H1 (cell line): ENCODE results near the gene GREB1. TPM values are rescaled to one million over a fixed set of nuclear protein-coding genes. Genes with fewer than 3 reads are reported as not detected.

ENCODE experiments used
- CTCF ChIA-PET: fragments of 300-600 bp; sonication (Branson Sonifier 250); formaldehyde crosslinking; loops from one replicate; lab custom pipeline; 2021; ENCODE audit not compliant: partially characterized antibody; lab: Charles Lee
- POLR2A ChIA-PET: fragments of 300-600 bp; sonication (Branson Sonifier 250); formaldehyde crosslinking; loops from one replicate; lab custom pipeline; 2021; ENCODE audit warnings: inconsistent platforms; ENCODE audit not compliant: partially characterized antibody; lab: Charles Lee
- DNase-seq, 2 experiments: peaks; one replicate each; pipeline versions ENCODE4 v3.0.0 to v3.0.0-alpha.2; 2010 to 2022; ENCODE audit warnings: low spot score in 2 of 2, low read depth in 1 of 2, mixed read lengths in 1 of 2
- FAIRE-seq: peaks from 2 replicates; lab custom pipeline; 2011; peaks lifted over from hg19 to GRCh38; lab: Jason Lieb, UNC
- H2AFZ ChIP-seq: 2 replicates; pipeline ENCODE4 v1.8.1; 2012; ENCODE audit warnings: low read length, inconsistent platforms
- H2AK5ac ChIP-seq: 2 replicates; pipeline ENCODE4 v1.6.1; 2013; ENCODE audit warnings: low read depth, low read length
- H2BK120ac ChIP-seq: replicated peaks from 2 replicates; pipeline ENCODE3; 2013; ENCODE audit warnings: low read depth, low read length, inconsistent platforms
- H2BK12ac ChIP-seq: 2 replicates; pipeline ENCODE4 v1.6.1; 2013; ENCODE audit warnings: low read depth, low read length
- H2BK15ac ChIP-seq: 2 replicates; pipeline ENCODE4 v1.6.1; 2013; ENCODE audit warnings: low read length
- H2BK20ac ChIP-seq: 2 replicates; pipeline ENCODE4 v1.6.1; 2013; ENCODE audit warnings: low read length
- H2BK5ac ChIP-seq: 2 replicates; pipeline ENCODE4 v1.6.1; 2013; ENCODE audit warnings: low read depth, low read length
- H3K14ac ChIP-seq: 2 replicates; pipeline ENCODE4 v1.6.1; 2013; ENCODE audit warnings: inconsistent platforms; ENCODE audit not compliant: insufficient read length
- H3K18ac ChIP-seq: 2 replicates; pipeline ENCODE4 v1.6.1; 2013; ENCODE audit warnings: low read length; ENCODE audit errors: extremely low read depth
- H3K23ac ChIP-seq: 2 replicates; pipeline ENCODE4 v1.6.1; 2013; ENCODE audit warnings: inconsistent platforms; ENCODE audit not compliant: insufficient read length
- H3K23me2 ChIP-seq: 2 replicates; pipeline ENCODE4 v1.6.1; 2013; ENCODE audit warnings: low read depth, low read length
- H3K27ac ChIP-seq: 2 replicates; pipeline ENCODE4 v1.6.1; 2011; ENCODE audit warnings: low read depth, low read length, inconsistent platforms
- H3K27me3 ChIP-seq, 4 experiments: replicated peaks in 1 of 4; 1 replicate in 1 of 4; 2 replicates in 3 of 4; pipeline versions ENCODE4 v1.6.1 to v1.8.1; 2011 to 2013; ENCODE audit warnings: low read length in 3 of 4, mild to moderate bottlenecking in 3 of 4, inconsistent platforms in 2 of 4, mixed read lengths in 2 of 4, moderate library complexity in 1 of 4; ENCODE audit not compliant: control insufficient read depth in 3 of 4, insufficient read depth in 3 of 4; ENCODE audit errors: extremely low read depth in 1 of 4
- H3K36me3 ChIP-seq, 4 experiments: 2 replicates each; pipeline versions ENCODE4 v1.6.1 to v1.8.1; 2011 to 2013; ENCODE audit warnings: mild to moderate bottlenecking in 4 of 4, low read length in 3 of 4, moderate library complexity in 2 of 4, control low read depth in 1 of 4, inconsistent platforms in 1 of 4; ENCODE audit not compliant: insufficient read depth in 4 of 4, control insufficient read depth in 2 of 4
- H3K4ac ChIP-seq: replicated peaks from 2 replicates; pipeline ENCODE3; 2013; ENCODE audit warnings: low read length, low read depth, mixed read lengths, inconsistent platforms; ENCODE audit not compliant: insufficient read length
- H3K4me1 ChIP-seq, 4 experiments: replicated peaks in 1 of 4; 1 replicate in 1 of 4; 2 replicates in 3 of 4; pipeline versions ENCODE4 v1.6.1 to v1.8.1; 2011 to 2013; ENCODE audit warnings: low read length in 3 of 4, inconsistent platforms in 2 of 4, mixed read lengths in 1 of 4; ENCODE audit not compliant: insufficient read depth in 4 of 4, control insufficient read depth in 3 of 4
- H3K4me2 ChIP-seq, 2 experiments: 2 replicates each; pipeline versions ENCODE4 v1.6.1 to v1.8.1; 2011 to 2013; ENCODE audit warnings: low read depth in 2 of 2, low read length in 2 of 2, control low read depth in 1 of 2, inconsistent platforms in 1 of 2, mild to moderate bottlenecking in 1 of 2; ENCODE audit not compliant: insufficient read depth in 1 of 2
- H3K4me3 ChIP-seq, 4 experiments: fragments of 200-600, 300-600 bp in 1 of 4; sonication (generic), shearing (Covaris generic), sonication (Bioruptor Twin) in 1 of 4; 2 replicates each; pipeline versions ENCODE4 v1.5.1 to v1.8.1; 2011 to 2016; ENCODE audit warnings: low read length in 4 of 4, low read depth in 3 of 4, control low read depth in 2 of 4, inconsistent platforms in 2 of 4, mild to moderate bottlenecking in 2 of 4, mixed read lengths in 1 of 4, moderate library complexity in 1 of 4; ENCODE audit not compliant: insufficient read depth in 2 of 4; ENCODE audit errors: extremely low read depth in 1 of 4
- H3K56ac ChIP-seq: replicated peaks from 2 replicates; pipeline ENCODE3; 2013; ENCODE audit warnings: low read depth, mild to moderate bottlenecking, mixed read lengths, low read length, inconsistent platforms; ENCODE audit not compliant: insufficient read length
- H3K79me1 ChIP-seq: 2 replicates; pipeline ENCODE4 v1.6.1; 2013; ENCODE audit warnings: low read depth, low read length, control low read depth
- H3K79me2 ChIP-seq, 2 experiments: 2 replicates each; pipeline versions ENCODE4 v1.6.1 to v1.8.1; 2012 to 2013; ENCODE audit warnings: low read length in 2 of 2, mild to moderate bottlenecking in 2 of 2, inconsistent platforms in 1 of 2; ENCODE audit not compliant: insufficient read depth in 2 of 2, control insufficient read depth in 1 of 2
- H3K9ac ChIP-seq, 4 experiments: replicated peaks in 1 of 4; 1 replicate in 1 of 4; 2 replicates in 3 of 4; pipeline versions ENCODE4 v1.6.1 to v1.8.1; 2011 to 2013; ENCODE audit warnings: low read depth in 3 of 4, low read length in 3 of 4, control low read depth in 2 of 4, mild to moderate bottlenecking in 2 of 4, moderate library complexity in 2 of 4, inconsistent platforms in 1 of 4; ENCODE audit errors: extremely low read depth in 1 of 4
- H3K9me3 ChIP-seq, 2 experiments: 2 replicates each; pipeline versions ENCODE4 v1.6.1 to v1.8.1; 2012 to 2013; ENCODE audit warnings: mild to moderate bottlenecking in 2 of 2, moderate library complexity in 2 of 2, control low read depth in 1 of 2, inconsistent platforms in 1 of 2, low read depth in 1 of 2, low read length in 1 of 2, mixed read lengths in 1 of 2; ENCODE audit not compliant: insufficient read depth in 2 of 2
- H4K20me1 ChIP-seq, 2 experiments: replicated peaks in 1 of 2; 2 replicates each; pipeline versions ENCODE3 to v1.8.1; 2011 to 2013; ENCODE audit warnings: inconsistent platforms in 2 of 2, low read length in 2 of 2, mild to moderate bottlenecking in 1 of 2; ENCODE audit not compliant: insufficient read depth in 2 of 2, control insufficient read depth in 1 of 2
- H4K5ac ChIP-seq: 2 replicates; pipeline ENCODE4 v1.6.1; 2013; ENCODE audit warnings: low read length, low read depth, mixed read lengths, inconsistent platforms; ENCODE audit not compliant: insufficient read length
- H4K8ac ChIP-seq: 2 replicates; pipeline ENCODE4 v1.8.0; 2013; ENCODE audit warnings: mild to moderate bottlenecking, moderate library complexity, low read length, inconsistent platforms; ENCODE audit not compliant: insufficient read depth; ENCODE audit errors: extremely low read depth
- H4K91ac ChIP-seq: replicated peaks from 2 replicates; pipeline ENCODE3; 2013; ENCODE audit warnings: low read length, mixed read lengths, inconsistent platforms; ENCODE audit not compliant: insufficient read length
- CHD2 ChIP-seq: IDR thresholded peaks from 2 replicates; pipeline ENCODE4 v1.6.1; 2012; ENCODE audit warnings: low read length, improper control_type of control experiment
- SAP30 ChIP-seq: fragments of 300-600 bp; sonication (generic); IDR thresholded peaks from 2 replicates; pipeline ENCODE4 v1.7.1; 2012; ENCODE audit warnings: low read length, moderate library complexity, mild to moderate bottlenecking, inconsistent platforms; ENCODE audit not compliant: insufficient read depth, insufficient replicate concordance
- WGBS, 2 experiments: shearing (Covaris generic) in 1 of 2; methylation state at CpG; one replicate each; pipeline versions ENCODE4 v1.1.6 to v1.1.7; 2013 to 2015; ENCODE audit warnings: low lambda C conversion rate in 2 of 2, mixed read lengths in 2 of 2, inconsistent platforms in 1 of 2, low coverage in 1 of 2, missing lambda C conversion rate in 1 of 2; ENCODE audit not compliant: insufficient replicate concordance in 2 of 2, insufficient coverage in 1 of 2, insufficient read length in 1 of 2; ENCODE audit errors: extremely low coverage in 1 of 2, missing lambda C conversion rate in 1 of 2; 5-methylcytosine and 5-hydroxymethylcytosine counted together
- polyA plus RNA-seq, 7 experiments: library from polyadenylated mRNA; depleted of rRNA in 3 of 7; stranded (reverse) in 5 of 7; unstranded in 2 of 7; fragments of >200 nt in 5 of 7; fragments of 200-250 nt in 2 of 7; gene quantifications; 1 replicate in 5 of 7; 2 replicates in 1 of 7; 4 replicates in 1 of 7; pipeline versions ENCODE4 v1.2.1 to v1.2.3, GENCODE V29; 2011 to 2013; ENCODE audit warnings: missing spikeins in 2 of 7, mixed read lengths in 2 of 7
- total RNA-seq: library from RNA; stranded (reverse); fragmentation: NEBNext Ultra II Directional; extraction: Animal tissue kit (Norgen Biotek cat#: 25700); gene quantifications from 2 replicates; pipeline ENCODE4 v1.2.1, GENCODE V29; 2021
- TF ChIP-seq, protein P1 (sequence below): IDR thresholded peaks from 2 replicates; pipeline ENCODE4 v1.6.1; 2011; ENCODE audit warnings: low read depth, mild to moderate bottlenecking, low read length; ENCODE audit not compliant: insufficient read depth

Gene GREB1
- total and polyA plus RNA-seq, 2 of the 8 experiments (the other 6 are each of a cell fraction or from before 2014, with no cell fraction given), result 7.9 to 43.4 TPM

DNA sequence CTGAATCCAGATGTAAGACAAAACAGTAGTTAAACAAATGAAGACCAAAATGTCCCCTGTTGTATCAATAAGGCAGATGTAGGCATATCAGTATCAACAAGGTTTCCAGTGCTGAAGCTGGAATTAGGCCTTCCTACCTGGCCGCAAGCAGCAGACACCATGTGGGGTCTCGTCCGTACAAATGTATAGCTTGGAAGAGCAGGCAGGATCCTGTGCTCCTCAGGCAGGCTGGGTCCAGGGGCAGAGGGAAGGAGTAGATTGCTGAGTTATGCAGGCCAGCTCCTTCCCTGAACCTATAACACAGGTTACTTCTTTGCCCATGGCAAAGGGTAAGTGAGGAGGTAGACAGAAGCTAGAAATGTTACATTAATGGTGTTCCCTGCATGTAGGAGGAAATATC is 112.7 kb downstream of the GREB1 start:
- DNase-seq (no peak), FAIRE-seq (no peak)
- Histone ChIP-seq H3K18ac (no peak overlapping the region), H2BK120ac (no peak overlapping the region), H3K4me3 (no peak overlapping the region), H3K14ac (no peak overlapping the region), H3K4ac (no peak overlapping the region), H3K56ac (no peak overlapping the region), H4K8ac (no peak overlapping the region), H3K27ac (no peak overlapping the region), H2AFZ (no peak overlapping the region), H3K79me2 (no peaks in the 10 kb centered on the region), H2AK5ac (no peak overlapping the region), H4K20me1 (no peaks in the 10 kb centered on the region), H4K91ac (no peak overlapping the region), H2BK5ac (no peak overlapping the region), H3K36me3 (0 out of 8 replicates have a peak, but pooled peaks cover 0 to 3% (median 0%) of the 10 kb centered on the region in 4 experiments), H3K4me2 (no peak overlapping the region), H4K5ac (no peak overlapping the region), H3K9me3 (no peaks in the 10 kb centered on the region), H2BK15ac (no peak overlapping the region), H2BK12ac (no peak overlapping the region), H3K23ac (no peak overlapping the region), H3K4me1 (no peaks in the 10 kb centered on the region), H3K9ac (no peak overlapping the region), H2BK20ac (no peak overlapping the region), H3K27me3 (no peaks in the 10 kb centered on the region), H3K79me1 (no peaks in the 10 kb centered on the region), H3K23me2 (no peaks in the 10 kb centered on the region)
- ChIA-PET POLR2A (interaction anchor here (2.1 kb wide), 1 partner anchor 10 kb away, joined by 4 read pairs; no protein-coding TSS in a partner anchor), CTCF (interaction anchor here (0.7 to 3.1 kb wide), 19 partner anchors 8 to 180 kb away, joined by 3 to 21 read pairs (median 4); partner anchors contain the start of genes GREB1 and NTSR2)
- TF ChIP-seq CHD2, result no peak
- TF ChIP-seq, protein P1, sequence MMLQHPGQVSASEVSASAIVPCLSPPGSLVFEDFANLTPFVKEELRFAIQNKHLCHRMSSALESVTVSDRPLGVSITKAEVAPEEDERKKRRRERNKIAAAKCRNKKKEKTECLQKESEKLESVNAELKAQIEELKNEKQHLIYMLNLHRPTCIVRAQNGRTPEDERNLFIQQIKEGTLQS, result no peak
- TF ChIP-seq SAP30, result no peak
- 92% methylated on average over 3 of the region's 3 CpGs; no CpG with 5 or more reads in 1 of the 2 experiments for WGBS, 2 experiments
